GM21526 (cell line): ENCODE measurements around the gene ASS1.

Experiments
- ATAC-seq: cut with Tn5 transposase; IDR thresholded peaks from one replicate; pipeline ENCODE4 v1.9.1; 2021; ENCODE audit warnings: moderate library complexity; ENCODE audit not compliant: unreplicated experiment, low FRiP score

The ASS1 gene

DNA sequence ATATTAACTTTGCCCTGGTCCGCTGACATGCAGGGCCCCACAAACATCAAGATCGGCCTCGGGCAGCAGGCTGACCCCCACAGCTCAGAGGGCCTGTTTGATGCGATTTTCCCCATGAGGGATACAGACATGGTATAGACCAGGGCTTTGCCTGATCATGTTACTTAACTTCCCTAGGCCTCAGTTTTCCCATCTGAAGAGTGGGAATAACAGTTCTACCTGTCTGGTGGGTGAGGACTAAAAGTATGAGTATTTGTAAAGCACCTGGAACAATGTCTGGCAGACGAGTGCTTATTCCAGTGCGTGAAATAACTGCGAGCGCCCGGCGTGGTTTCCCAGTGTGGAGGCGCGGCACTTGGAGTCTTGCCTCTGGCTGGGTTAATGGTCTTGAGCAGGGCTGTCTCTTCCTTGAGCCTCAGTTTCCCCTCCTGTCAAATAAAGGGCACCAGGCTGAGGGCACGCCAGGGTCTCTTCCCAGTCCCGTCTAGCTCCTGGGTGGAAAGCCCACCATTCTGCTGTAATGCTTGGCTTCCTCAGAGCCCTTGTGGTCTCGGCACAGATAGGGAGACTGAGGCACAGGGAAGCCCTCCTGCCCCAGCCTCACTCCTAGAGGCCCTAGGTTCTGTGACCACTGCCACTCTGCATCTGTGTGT is 47.2 kb downstream of the ASS1 start:
- ATAC-seq, result no peak

DNA sequence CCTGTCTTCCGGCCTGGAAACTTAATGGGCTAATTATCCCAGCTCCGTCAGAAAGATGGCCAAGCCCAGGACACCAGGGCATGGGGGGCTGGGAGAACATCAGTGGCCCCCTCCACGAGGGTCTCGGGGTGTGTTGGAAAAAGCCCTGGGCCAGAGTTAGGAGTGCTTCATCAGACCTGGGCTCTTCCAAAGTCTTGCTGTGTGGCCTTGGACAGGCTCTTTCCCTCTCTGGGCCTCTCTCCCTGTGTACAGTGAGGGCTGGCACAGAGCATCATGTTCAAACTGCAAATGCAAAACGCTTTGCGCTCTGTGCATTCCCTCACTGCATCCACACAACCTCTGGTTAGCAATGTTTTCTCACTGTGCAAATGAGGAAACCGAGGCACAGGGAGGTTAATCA is 48.3 kb downstream of the ASS1 start:
- ATAC-seq, result no peak

DNA sequence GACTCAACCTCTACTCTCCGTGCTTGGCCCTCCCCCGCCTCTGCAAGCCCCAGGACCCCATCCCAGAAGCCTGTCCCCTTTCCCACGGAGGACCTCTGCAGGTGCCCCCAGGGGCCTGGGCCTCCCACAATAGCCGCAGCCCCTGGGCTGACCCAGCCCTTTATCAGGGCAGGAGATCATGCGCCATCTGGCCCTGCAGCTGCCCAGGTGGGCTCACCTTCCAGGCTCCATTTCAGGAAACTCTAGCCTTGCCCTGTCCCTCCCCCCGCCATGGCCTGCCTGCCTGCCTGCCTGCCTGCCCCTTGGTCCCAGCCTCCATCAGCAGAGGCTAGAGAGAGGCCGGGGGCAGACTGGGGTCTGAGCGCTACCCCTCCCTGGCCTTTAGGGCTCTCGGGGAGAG is 48.7 kb downstream of the ASS1 start:
- ATAC-seq, result no peak

DNA sequence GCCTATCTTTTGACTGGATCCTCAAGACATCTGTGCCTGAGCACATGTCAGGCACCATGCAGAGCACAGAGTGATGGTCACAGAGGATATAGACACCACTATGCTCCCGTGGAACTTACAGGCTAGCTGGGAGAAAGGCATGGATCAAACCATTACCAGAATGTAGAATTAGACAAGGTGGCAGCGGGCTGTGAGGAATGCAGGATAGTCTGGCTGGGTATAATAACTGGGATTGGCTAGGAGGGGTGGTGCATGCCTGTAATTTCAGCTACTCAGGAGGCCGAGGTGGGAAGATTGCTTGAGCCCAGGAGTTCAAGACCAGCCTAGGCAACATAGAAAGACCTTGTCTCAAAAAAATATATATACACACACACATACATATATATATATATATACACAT is 50.3 kb downstream of the ASS1 start:
- no peak for ATAC-seq

DNA sequence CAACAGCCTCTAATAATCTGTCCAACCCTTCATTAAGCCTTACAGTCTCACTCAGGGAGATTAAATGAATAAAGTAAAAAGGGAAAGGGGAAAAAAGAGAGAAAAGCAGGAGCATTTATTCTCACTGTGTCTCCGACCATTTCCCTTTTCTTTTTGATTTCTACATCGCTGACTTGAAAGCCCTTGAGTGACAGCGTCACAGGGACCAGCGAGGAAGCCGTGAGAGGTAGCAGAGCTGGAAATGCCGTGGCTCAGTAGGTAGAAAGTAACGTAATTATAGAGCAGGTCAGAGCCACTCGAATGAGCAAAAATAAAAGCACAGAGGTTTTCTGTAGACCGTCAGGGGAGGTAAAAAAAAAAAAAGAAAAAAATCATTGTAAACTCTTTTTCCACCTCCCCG is 52.4 kb downstream of the ASS1 start:
- no peak for ATAC-seq

DNA sequence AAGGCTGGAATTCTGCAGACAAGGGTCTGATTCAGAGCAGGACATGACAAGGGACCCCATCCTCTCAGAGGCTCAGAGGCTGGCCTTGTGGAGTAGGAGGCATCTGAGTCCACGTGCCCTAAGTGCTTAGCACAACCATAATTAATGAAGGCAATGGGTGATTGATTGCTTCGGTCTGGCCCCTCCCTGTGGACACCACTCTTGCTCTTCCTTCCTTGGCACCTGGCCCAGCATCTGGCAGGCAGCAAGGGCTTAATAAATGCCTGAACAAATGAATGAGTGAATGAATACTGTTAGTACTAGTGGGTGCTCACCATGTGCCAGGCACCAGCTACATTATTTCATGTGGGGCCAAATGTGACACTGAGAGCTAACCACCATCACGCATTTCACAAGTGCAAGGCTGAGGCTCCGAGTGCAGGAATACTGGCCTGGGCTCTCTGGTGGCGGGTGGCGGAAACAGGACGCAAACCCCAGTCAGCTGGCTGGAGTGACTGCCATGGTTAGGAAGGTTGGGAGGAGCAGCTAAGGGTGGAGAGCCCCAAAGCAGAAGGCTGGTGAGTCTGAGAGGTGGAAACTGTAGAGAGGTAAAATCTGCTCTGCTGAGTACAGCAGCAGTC is 53.6 kb downstream of the ASS1 start:
- ATAC-seq, result no peak

DNA sequence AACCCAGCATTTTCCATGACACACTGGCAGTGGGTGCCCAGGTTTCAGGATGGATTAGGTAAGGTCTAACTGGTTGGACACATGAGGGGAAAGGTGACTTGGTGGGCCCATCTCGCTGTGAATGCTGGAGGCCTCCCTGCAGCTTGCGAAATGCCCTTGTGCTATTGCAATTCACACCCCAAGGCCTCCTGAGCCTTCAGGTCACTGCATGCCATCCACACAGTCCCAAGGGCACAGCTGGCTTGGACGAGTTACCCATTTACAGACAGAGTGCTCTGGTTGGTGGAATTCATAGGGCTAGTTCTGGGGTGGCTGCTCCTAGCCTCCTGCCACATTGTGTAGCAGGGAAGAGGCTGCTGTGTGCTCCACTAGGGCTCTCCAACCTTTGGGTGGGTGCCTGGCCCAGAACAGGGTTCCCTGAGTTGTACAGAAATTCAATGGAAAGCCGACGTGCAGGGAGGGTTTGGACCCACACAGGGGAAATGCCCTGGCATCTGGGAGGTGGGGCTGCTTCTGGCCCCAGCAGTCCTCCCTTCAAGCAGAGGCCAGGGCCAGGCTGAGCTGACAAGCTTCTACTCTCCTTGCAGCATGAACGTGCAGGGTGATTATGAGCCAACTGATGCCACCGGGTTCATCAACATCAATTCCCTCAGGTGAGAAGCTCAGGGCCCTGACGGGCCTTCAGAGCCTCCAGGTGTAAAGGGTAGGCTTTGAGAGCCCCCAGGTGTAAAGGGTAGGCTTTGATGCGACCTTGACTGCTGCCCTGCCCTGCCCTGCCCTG is 54.3 kb downstream of the ASS1 start:
- ATAC-seq, result no peak

DNA sequence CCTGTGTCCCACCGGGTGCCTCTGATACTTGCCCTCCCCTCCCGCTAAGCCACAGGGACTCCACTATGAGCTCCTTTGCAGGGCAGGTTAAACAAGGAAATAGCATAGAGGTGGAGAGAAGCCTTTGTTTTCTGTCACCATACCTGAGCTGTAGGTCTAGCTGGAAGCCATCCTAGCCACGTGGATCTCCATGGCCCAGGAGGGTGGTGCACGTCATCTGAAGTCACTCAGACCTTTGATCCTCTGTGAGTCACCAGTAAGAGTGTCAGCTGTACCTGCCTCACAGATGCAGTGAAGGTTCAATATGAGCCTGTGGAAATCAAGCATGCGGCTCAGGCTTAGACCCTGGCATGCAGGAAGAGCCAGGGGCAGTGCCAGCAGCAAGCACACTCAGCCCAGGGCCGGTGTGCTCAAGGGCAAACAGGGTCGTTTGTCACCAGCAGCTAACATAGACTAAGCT is 55.1 kb downstream of the ASS1 start:
- ATAC-seq, result no peak

DNA sequence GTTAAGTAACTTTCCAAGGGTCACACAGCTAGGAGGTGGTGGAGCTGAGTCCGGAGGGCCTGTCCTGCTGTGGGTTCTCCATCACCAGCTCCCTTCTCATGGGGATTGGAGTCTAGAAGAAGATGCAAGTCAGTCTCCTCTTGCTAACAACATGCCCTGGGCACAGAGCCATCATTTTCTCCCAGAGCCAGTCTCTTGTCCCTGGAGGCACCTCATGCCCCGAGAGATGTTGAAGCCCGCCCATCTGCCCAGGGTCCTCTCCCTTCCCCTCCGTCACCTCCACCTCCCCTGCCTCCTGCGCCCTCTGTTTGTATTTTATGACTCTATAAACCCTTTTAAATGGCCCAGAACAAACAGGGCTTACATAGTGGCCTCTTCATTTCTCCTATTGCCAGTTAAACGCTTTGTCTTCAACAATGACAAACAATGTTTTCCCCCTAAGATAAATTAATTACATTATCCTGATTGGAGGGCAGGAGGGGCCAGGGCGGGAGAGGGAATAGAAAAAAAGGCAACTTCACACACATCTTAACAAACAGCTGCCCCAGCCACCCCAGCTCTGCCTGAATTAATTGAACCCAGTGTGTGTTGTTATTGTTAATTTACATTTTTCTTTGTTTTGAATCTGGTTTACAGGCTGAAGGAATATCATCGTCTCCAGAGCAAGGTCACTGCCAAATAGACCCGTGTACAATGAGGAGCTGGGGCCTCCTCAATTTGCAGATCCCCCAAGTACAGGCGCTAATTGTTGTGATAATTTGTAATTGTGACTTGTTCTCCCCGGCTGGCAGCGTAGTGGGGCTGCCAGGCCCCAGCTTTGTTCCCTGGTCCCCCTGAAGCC is 55.8 kb downstream of the ASS1 start:
- ATAC-seq, result no peak

DNA sequence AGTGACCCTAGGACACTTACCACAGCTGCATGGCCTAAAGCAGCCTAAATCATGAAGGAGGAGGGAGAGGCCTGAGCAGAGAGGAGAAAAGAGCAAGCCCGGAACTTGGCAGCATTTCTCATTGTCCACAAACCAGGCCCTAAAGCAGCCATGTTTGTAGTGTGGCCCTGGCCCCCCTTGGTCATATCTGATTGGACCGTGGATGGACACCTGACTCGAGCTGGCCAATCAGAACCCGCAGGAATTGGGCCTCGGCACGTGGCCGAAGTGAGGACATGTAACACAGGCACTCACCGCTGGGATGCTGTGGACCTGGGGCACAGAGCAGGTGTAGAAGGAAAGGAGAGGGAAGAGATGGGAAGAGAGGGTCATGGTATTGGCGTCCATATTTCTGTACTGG is 56.9 kb downstream of the ASS1 start:
- no peak for ATAC-seq

DNA sequence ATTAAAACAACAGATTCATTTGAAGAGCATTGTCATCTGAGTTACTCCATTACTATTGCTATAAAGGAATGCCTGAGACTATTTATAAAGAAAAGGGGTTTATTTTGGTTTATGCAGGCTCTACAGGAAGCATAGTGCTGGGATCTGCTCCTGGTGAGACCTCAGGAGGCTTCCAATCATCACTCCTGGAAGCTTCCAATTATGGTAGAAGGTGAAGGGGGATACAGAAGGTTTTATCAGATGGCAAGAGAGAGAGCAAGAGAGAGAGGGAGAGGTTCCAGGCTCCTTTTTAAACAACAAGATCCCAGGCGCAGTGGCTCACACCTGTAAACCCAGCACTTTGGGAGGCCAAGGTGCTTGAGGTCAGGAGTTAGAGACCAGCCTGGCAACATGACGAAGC is 63.5 kb downstream of the ASS1 start:
- no peak for ATAC-seq

DNA sequence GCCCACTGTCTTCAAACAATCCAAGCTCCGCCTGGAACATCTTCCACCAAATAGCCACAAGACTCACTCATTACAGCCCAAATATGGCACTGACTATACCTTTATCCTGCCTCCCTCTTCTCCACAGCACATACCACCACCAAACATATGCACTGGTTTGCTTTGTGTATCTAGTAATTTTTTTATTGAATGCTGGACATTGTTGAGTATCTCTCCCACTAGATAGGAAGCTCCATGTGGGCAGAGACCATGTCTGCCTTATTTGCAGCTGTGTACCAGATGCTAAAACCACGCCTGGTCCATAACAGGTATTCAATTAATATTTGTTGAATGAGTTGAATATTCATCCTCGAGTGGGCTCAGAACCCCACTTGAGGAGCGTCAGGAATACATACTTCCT is 67.4 kb downstream of the ASS1 start:
- ATAC-seq, result no peak

DNA sequence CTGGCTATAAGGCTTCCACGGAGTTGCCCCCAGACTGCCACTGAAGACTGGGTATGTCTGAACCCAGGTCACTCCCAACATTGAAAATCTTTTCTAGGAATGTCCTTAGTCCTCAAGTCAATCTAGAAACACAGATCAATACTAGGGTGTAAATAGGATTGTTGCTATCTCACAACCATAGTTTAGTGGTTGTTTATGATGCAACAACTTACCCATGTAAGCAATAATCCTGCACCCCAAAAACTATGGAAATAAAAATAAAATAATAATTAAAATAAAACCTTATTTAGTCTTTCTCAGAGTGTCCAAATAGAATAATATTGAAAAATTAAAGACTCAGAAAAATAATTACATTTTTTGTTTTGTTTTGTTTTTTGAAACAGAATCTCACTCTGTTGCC is 68.3 kb downstream of the ASS1 start:
- ATAC-seq, result no peak

DNA sequence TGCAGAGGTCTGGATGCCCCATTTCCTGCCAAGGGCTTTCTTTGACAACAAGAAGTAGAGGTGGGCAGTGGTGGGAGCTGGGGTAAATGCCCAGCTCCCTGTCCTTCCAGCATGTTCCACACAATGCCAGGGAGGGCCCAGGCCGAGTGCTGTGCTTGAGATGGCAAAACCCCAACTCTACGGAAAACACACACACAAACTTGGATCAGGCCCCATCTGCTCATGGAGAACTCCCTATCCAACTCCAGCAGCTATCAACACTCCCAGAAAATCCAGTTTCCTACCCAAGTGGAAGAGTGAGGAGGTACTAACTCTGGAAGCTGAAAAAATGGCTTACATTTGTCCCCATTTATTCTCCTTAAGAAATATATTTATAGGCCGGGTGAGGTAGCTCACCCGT is 73.5 kb downstream of the ASS1 start:
- no peak for ATAC-seq

DNA sequence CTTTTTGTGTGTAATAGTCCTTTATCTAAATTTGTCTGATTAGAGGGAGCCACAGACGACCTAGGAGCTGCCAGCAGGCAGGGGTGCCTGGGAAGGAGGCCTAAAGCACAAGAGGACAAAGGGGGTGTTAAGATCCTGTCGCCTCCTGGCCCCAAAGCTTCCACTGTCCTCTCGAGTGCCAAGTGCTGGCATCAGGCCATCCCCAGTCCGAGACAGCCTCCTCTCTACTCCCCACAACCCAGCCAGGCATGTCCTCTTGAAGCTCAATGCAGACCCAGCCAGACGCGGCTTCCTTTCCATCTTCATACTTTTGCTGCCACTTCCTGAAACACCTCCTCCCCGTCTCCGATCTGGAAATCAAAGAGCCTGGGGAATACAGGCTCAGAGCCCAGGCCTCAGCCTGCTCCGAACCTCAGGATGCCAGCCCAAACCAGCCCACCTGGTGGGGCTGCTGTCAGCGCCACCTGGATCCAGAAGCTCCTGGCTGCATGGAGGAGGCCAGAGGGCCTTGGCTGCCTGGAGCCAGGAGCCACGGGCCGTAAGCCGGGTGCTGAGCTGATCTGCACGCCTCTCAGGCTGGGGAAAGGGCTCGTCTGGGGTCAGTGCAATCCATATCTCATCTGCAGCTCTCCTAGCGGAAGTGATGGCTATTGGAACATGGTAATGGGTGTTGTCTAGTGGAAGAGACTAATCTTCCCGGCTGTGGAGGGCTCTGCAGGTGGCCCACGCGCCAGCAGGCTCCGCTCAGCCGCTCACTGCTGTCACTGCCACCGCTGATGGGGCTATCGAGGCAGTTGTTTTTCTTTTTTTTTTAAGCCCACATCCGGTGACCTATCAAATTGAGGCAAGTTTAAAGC is 74.4 kb downstream of the ASS1 start:
- ATAC-seq, result no peak

DNA sequence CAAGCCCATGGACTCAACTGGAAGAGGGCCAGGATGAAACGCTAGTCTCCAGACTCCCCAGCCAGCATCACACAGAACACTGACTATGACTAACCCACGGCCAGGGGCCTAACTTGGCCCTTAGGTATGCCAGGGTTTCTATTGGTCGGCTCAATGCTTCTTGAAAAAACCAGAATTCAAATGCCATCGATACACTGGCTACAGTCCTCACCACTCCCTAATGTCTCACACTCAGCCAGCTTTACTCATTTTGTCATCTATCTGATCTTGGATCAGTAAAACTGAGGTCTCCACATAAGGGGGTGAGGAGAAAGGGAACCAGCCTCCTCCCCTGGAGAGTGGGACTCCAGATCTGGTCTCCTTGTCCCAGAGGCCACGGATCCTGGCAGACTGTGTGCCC is 75.2 kb downstream of the ASS1 start:
- no peak for ATAC-seq

DNA sequence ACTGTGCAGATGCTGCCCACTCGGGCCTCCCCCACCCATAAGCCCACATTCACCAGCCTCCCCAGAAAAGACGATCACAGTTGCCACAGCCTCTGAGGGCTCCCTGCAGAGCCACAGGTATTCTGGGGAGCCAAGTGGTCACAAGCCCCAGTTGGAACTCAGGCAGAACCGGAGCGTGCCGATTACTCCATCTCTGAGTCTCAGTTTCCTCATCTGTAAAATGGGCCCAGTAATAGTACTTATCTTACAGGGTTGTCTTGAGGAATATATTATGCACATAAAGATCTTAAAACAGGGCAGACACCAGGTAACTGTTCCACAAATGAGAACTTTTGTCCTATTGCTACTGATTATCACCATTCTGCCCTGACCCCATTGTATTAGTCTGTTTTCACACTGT is 77.0 kb downstream of the ASS1 start:
- no peak for ATAC-seq

DNA sequence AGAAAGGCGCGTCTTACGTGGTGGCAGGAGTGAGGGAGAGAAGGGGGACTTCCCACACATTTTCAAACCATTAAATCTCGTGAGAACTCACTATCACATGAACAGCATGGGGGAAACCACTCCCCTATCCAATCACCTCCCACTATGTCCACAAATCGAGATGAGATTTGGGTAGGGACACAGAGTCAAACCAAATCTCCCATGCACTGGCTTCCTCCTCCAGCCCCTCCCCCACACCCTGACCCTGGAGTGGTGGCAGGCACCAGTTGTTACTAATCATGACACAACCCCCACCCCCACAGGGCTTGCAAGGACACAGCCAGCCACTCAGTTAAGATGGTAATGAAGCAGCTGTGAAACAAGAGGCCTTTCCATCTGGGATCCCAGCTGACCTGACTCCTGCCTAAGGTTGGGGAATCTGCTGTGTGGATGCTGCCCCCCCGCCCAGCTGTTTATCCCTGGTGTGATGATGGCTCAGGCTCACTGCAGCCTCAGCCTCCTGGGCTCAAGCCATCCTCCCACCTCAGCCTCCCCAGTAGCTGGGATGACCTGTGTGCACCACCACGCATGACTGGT is 77.6 kb downstream of the ASS1 start:
- ATAC-seq, result no peak

DNA sequence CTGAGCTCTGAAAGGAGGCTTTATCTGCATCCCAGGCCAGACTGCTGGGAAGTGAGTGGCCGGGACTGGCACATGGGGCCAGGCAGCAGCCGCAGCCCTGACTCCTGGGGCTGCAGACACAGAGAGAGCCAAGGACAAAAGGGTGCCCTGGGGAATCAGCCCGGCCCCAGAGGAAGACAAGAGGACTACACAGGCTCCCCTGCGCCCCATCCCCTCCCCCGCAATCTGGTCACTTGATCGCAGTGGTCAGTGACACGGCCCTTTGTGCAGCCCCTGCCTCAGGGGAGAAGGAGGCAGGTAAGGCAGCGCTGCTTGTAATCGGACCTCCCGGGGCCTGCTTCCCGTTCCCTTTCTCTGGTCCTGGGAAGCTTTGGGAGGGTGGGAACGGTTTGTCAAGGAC is 79.2 kb downstream of the ASS1 start:
- no peak for ATAC-seq
